Activated naive CD8-positive, alpha-beta T cell treated with anti-CD3 and anti-CD28 coated beads, Interleukin-2, amount 50 U/mL, for 24 hours (primary cell): Measurements from ENCODE around the gene WWOX.
A peak's percentile ranks its signal among the peaks of the same experiment; 100 is the strongest.

Experiments used
- ATAC-seq: fragments of 150-1000 bp; cut with Tn5 transposase; one replicate; pipeline ENCODE4 v1.10.0; 2021
- DNase-seq: peaks from one replicate; pipeline ENCODE4 v3.0.0; 2021
- H3K27ac Mint-ChIP-seq: one replicate; pipeline ENCODE4 v1.8.0; 2021; ENCODE audit warnings: mild to moderate bottlenecking, mixed read lengths
- H3K27me3 Mint-ChIP-seq: one replicate; pipeline ENCODE4 v1.8.0; 2021; ENCODE audit warnings: mixed read lengths
- H3K36me3 Mint-ChIP-seq: one replicate; pipeline ENCODE4 v1.8.0; 2021; ENCODE audit warnings: low read depth, mixed read lengths
- H3K4me1 Mint-ChIP-seq: one replicate; pipeline ENCODE4 v1.8.0; 2021; ENCODE audit warnings: mixed read lengths
- H3K4me3 Mint-ChIP-seq: one replicate; pipeline ENCODE4 v1.8.0; 2021; ENCODE audit warnings: mild to moderate bottlenecking, moderate library complexity, mixed read lengths
- H3K9me3 Mint-ChIP-seq: one replicate; pipeline ENCODE4 v1.8.0; 2021; ENCODE audit warnings: mixed read lengths

WWOX gene

GRCh38 chr16:79066561-79066960, 967.1 kb downstream of the WWOX start:
- DNase-seq (no peak), ATAC-seq (no peak)
- Mint-ChIP-seq H3K9me3 (peaks cover 8% of the 10 kb centered on the region), H3K36me3 (peaks cover 1% of the 10 kb centered on the region), H3K4me3 (no peak overlapping the region), H3K27ac (no peak overlapping the region), H3K4me1 (peaks cover 34% of the 10 kb centered on the region), H3K27me3 (peaks cover 12% of the 10 kb centered on the region)

GRCh38 chr16:79067600-79067999, 968.1 kb downstream of the WWOX start:
- H3K4me1 Mint-ChIP-seq: peaks cover 37% of the 10 kb centered on the region
- H3K4me3 Mint-ChIP-seq: no peak overlapping the region
- peaks cover 8% of the 10 kb centered on the region for H3K9me3 Mint-ChIP-seq
- DNase-seq: no peak
- H3K36me3 Mint-ChIP-seq: peaks cover 1% of the 10 kb centered on the region
- H3K27ac Mint-ChIP-seq: no peak overlapping the region
- peak; percentile 58 for ATAC-seq
- peaks cover 21% of the 10 kb centered on the region for H3K27me3 Mint-ChIP-seq

- ATAC-seq (no peak), DNase-seq (no peak)
- H3K36me3 Mint-ChIP-seq: peaks cover 1% of the 10 kb centered on the region
- H3K27ac Mint-ChIP-seq: peak overlapping the region; percentile 30
- H3K27me3 Mint-ChIP-seq: peaks cover 30% of the 10 kb centered on the region
- peaks cover 45% of the 10 kb centered on the region for H3K4me1 Mint-ChIP-seq
- no peak overlapping the region for H3K4me3 Mint-ChIP-seq
- H3K9me3 Mint-ChIP-seq: peaks cover 5% of the 10 kb centered on the region
These were observed 969.7 kb downstream of the WWOX start for GRCh38 chr16:79069121-79069520.

- no peak for DNase-seq
- no peak overlapping the region for H3K4me3 Mint-ChIP-seq
- peak overlapping the region; percentile 30 for H3K27ac Mint-ChIP-seq
- no peaks in the 10 kb centered on the region for H3K36me3 Mint-ChIP-seq
- H3K4me1 Mint-ChIP-seq: peaks cover 49% of the 10 kb centered on the region
- ATAC-seq: peak; percentile 76
- H3K27me3 Mint-ChIP-seq: peaks cover 31% of the 10 kb centered on the region
- peaks cover under 1% of the 10 kb centered on the region for H3K9me3 Mint-ChIP-seq
These were observed 970.2 kb downstream of the WWOX start for GRCh38 chr16:79069633-79070032.

- Mint-ChIP-seq H3K9me3 (no peaks in the 10 kb centered on the region), H3K4me3 (no peak overlapping the region), H3K27me3 (peaks cover 28% of the 10 kb centered on the region), H3K36me3 (peaks cover 1% of the 10 kb centered on the region), H3K4me1 (peaks cover 67% of the 10 kb centered on the region), H3K27ac (no peak overlapping the region)
- DNase-seq (no peak), ATAC-seq (no peak)
These were observed 972.0 kb downstream of the WWOX start for GRCh38 chr16:79071424-79071823.

GRCh38 chr16:79072517-79072916, 973.1 kb downstream of the WWOX start:
- H3K36me3 Mint-ChIP-seq: peaks cover 2% of the 10 kb centered on the region
- no peak for ATAC-seq
- H3K27ac Mint-ChIP-seq: no peak overlapping the region
- H3K27me3 Mint-ChIP-seq: peaks cover 28% of the 10 kb centered on the region
- H3K4me3 Mint-ChIP-seq: no peak overlapping the region
- no peaks in the 10 kb centered on the region for H3K9me3 Mint-ChIP-seq
- no peak for DNase-seq
- H3K4me1 Mint-ChIP-seq: peaks cover 76% of the 10 kb centered on the region

GRCh38 chr16:79073566-79073965, 974.1 kb downstream of the WWOX start:
- Mint-ChIP-seq H3K36me3 (peaks cover 2% of the 10 kb centered on the region), H3K4me1 (peaks cover 82% of the 10 kb centered on the region), H3K4me3 (peak overlapping the region; percentile 48), H3K9me3 (no peaks in the 10 kb centered on the region), H3K27me3 (peaks cover 28% of the 10 kb centered on the region), H3K27ac (no peak overlapping the region)
- ATAC-seq: no peak
- DNase-seq: no peak

GRCh38 chr16:79074541-79074940, 975.1 kb downstream of the WWOX start:
- H3K27ac Mint-ChIP-seq: peak overlapping the region; percentile 69
- ATAC-seq: no peak
- peaks cover 2% of the 10 kb centered on the region for H3K36me3 Mint-ChIP-seq
- no peaks in the 10 kb centered on the region for H3K9me3 Mint-ChIP-seq
- peaks cover 28% of the 10 kb centered on the region for H3K27me3 Mint-ChIP-seq
- peaks cover 85% of the 10 kb centered on the region for H3K4me1 Mint-ChIP-seq
- no peak overlapping the region for H3K4me3 Mint-ChIP-seq
- no peak for DNase-seq

- Mint-ChIP-seq H3K27ac (peak overlapping the region; percentile 69), H3K27me3 (peaks cover 32% of the 10 kb centered on the region), H3K4me3 (no peak overlapping the region), H3K9me3 (no peaks in the 10 kb centered on the region), H3K36me3 (peaks cover 2% of the 10 kb centered on the region), H3K4me1 (peaks cover 82% of the 10 kb centered on the region)
- ATAC-seq (no peak), DNase-seq (no peak)
These were observed 975.5 kb downstream of the WWOX start for GRCh38 chr16:79074951-79075350.

GRCh38 chr16:79076047-79076767, 976.8 kb downstream of the WWOX start:
- Mint-ChIP-seq H3K4me1 (peaks cover 81% of the 10 kb centered on the region), H3K9me3 (no peaks in the 10 kb centered on the region), H3K4me3 (peak overlapping the region; percentile 54), H3K36me3 (peaks cover 2% of the 10 kb centered on the region), H3K27ac (peak overlapping the region; percentile 95), H3K27me3 (peaks cover 33% of the 10 kb centered on the region)
- ATAC-seq: peak; percentile 93
- peak; percentile 44 for DNase-seq

GRCh38 chr16:79077346-79077745, 977.9 kb downstream of the WWOX start:
- Mint-ChIP-seq H3K27ac (no peak overlapping the region), H3K4me3 (peak overlapping the region; percentile 38)
- no peak for ATAC-seq

GRCh38 chr16:79079656-79080420, 980.4 kb downstream of the WWOX start:
- ATAC-seq: no peak
- Mint-ChIP-seq H3K36me3 (peaks cover 2% of the 10 kb centered on the region), H3K27ac (no peak overlapping the region), H3K4me1 (peaks cover 89% of the 10 kb centered on the region), H3K9me3 (no peaks in the 10 kb centered on the region), H3K27me3 (peaks cover 13% of the 10 kb centered on the region), H3K4me3 (no peak overlapping the region)
- DNase-seq: no peak

More at GRCh38 chr16:79077346-79077745, 977.9 kb downstream of the WWOX start:
- peaks cover 2% of the 10 kb centered on the region for H3K36me3 Mint-ChIP-seq
- H3K27me3 Mint-ChIP-seq: peaks cover 25% of the 10 kb centered on the region
- H3K9me3 Mint-ChIP-seq: no peaks in the 10 kb centered on the region
- no peak for DNase-seq
- peaks cover 86% of the 10 kb centered on the region for H3K4me1 Mint-ChIP-seq

GRCh38 chr16:79081297-79082066, 982.0 kb downstream of the WWOX start:
- DNase-seq: peak; percentile 34
- Mint-ChIP-seq H3K9me3 (no peaks in the 10 kb centered on the region), H3K4me1 (peaks cover 73% of the 10 kb centered on the region), H3K27ac (peak overlapping the region; percentile 75), H3K4me3 (peak overlapping the region; percentile 22), H3K36me3 (peaks cover under 1% of the 10 kb centered on the region), H3K27me3 (peaks cover 12% of the 10 kb centered on the region)
- peak; percentile 77 for ATAC-seq

- Mint-ChIP-seq H3K36me3 (no peaks in the 10 kb centered on the region), H3K27ac (no peak overlapping the region), H3K4me3 (no peak overlapping the region), H3K27me3 (peaks cover 18% of the 10 kb centered on the region), H3K4me1 (peaks cover 59% of the 10 kb centered on the region), H3K9me3 (no peaks in the 10 kb centered on the region)
- DNase-seq (no peak), ATAC-seq (peak; percentile 51)
These were observed 983.5 kb downstream of the WWOX start for GRCh38 chr16:79082970-79083369.
